Measurements from ENCODE around the gene TOB1. TPM values are rescaled to one million over a fixed set of nuclear protein-coding genes. Genes with fewer than 3 reads are reported as not detected.

TOB1 gene
- total RNA-seq, 4 donors from 2014 or later = 48.6 to 142 (median 81.3) TPM

- Histone ChIP-seq H3K4me1 (peaks cover 0 to 48% (median 8%) of the 10 kb centered on the region in 4 donors), H3K27me3 (no peaks in the 10 kb centered on the region), H3K9me3 (no peaks in the 10 kb centered on the region), H3K27ac (peak overlapping the region; percentile 98 to 100 (median 100)), H3K4me3 (peak overlapping the region; percentile 92 to 98 (median 97)), H3K36me3 (peaks cover 0 to 5% (median 0%) of the 10 kb centered on the region in 3 donors)
- WGBS, 2 donors = 1 to 2% methylated on average over 1 of the region's 1 CpG
- no peak for DNase-seq (ENCODE audit: low spot score in 2 of 2)
- TF ChIP-seq POLR2A (IDR thresholded peaks at IDR 0.05) = no peak
- TF ChIP-seq EP300 (IDR thresholded peaks at IDR 0.05) = no peak
- no peak for TF ChIP-seq CTCF (IDR thresholded peaks at IDR 0.05)
Observed at GRCh38 chr17:50868140-50868438, 1.9 kb upstream of the TOB1 start.

- TF ChIP-seq CTCF (IDR thresholded peaks at IDR 0.05) (peak in 2 of 5 experiments; percentile 19 to 40), EP300 (IDR thresholded peaks at IDR 0.05) (peak; percentile 49 to 96), POLR2A (IDR thresholded peaks at IDR 0.05) (peak; percentile 80 to 94)
- 0 to 1% methylated on average over 35 of the region's 35 CpGs for WGBS, 2 donors
Observed at GRCh38 chr17:50867363-50868139, 1.4 kb upstream of the TOB1 start.

GRCh38 chr17:50866950-50867362, 802 bp upstream of the TOB1 start:
- Histone ChIP-seq H3K27ac (peak overlapping the region; percentile 98 to 100 (median 100)), H3K4me3 (peak overlapping the region; percentile 92 to 98 (median 97)), H3K9me3 (no peaks in the 10 kb centered on the region), H3K4me1 (peaks cover 0 to 49% (median 12%) of the 10 kb centered on the region in 4 donors), H3K27me3 (no peaks in the 10 kb centered on the region), H3K36me3 (peaks cover 0 to 13% (median 10%) of the 10 kb centered on the region in 3 donors)
- DNase-seq (ENCODE audit: low spot score in 2 of 2) = peak in 1 of 2 donors; percentile 39
- 1% methylated on average over 16 to 19 of the region's 28 CpGs for WGBS, 2 donors
- no peak for TF ChIP-seq POLR2A (IDR thresholded peaks at IDR 0.05)
- no peak for TF ChIP-seq EP300 (IDR thresholded peaks at IDR 0.05)
- TF ChIP-seq CTCF (IDR thresholded peaks at IDR 0.05) = no peak

More at GRCh38 chr17:50867363-50868139, 1.4 kb upstream of the TOB1 start:
- H3K4me1 ChIP-seq = peaks cover 0 to 49% (median 10%) of the 10 kb centered on the region in 4 donors
- DNase-seq (ENCODE audit: low spot score in 2 of 2) = peak; percentile 92 to 97
- no peaks in the 10 kb centered on the region for H3K9me3 ChIP-seq
- H3K36me3 ChIP-seq = peaks cover 0 to 11% (median 4%) of the 10 kb centered on the region in 3 donors
- peak overlapping the region; percentile 92 to 98 (median 97) for H3K4me3 ChIP-seq
- no peaks in the 10 kb centered on the region for H3K27me3 ChIP-seq
- peak overlapping the region; percentile 98 to 100 (median 100) for H3K27ac ChIP-seq

- DNase-seq (ENCODE audit: low spot score in 2 of 2) = no peak
- H3K9me3 ChIP-seq = no peaks in the 10 kb centered on the region
- peaks cover 0 to 18% (median 16%) of the 10 kb centered on the region in 3 donors for H3K36me3 ChIP-seq
- peaks cover 0 to 53% (median 19%) of the 10 kb centered on the region in 4 donors for H3K4me1 ChIP-seq
- peak overlapping the region; percentile 98 to 100 (median 98) for H3K27ac ChIP-seq
- H3K27me3 ChIP-seq = no peaks in the 10 kb centered on the region
- no peak for TF ChIP-seq CTCF (IDR thresholded peaks at IDR 0.05)
- TF ChIP-seq EP300 (IDR thresholded peaks at IDR 0.05) = no peak
- no peak for TF ChIP-seq POLR2A (IDR thresholded peaks at IDR 0.05)
- 1 to 2% methylated on average over 12 to 30 of the region's 53 CpGs for WGBS, 2 donors
- peak overlapping the region; percentile 84 to 98 (median 94) for H3K4me3 ChIP-seq
Observed at GRCh38 chr17:50865868-50866260, 290 bp downstream of the TOB1 start.
